ENCODE measurements around the gene ATP6AP1.

Gene ATP6AP1

DNA sequence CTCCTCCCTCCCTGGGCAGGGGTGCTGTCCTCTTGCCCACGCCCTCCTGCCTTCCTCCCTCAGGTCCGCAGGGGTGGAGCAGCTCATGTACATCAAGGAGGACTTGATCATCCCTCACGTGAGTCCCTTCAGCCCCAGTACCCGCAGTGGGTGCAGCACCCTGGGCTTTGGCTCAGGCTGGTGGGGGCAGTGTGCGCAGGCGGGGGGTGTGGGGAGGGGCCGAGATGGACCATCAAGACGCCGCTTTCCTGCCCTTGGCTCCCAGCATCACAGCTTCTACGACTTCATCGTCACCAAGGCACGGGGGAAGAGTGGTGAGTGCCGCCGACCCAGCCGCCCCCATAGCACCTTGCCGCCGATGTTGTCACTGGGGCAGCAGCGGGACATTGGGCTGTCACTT lies 21.1 kb downstream of the ATP6AP1 start:
- TF ChIP-seq ZNF514 (tag by site-specific recombination; IDR thresholded peaks at IDR 0.05) = no peak
- no peak for TF ChIP-seq ZNF571 (tag by site-specific recombination; IDR thresholded peaks at IDR 0.05)
- no peak for TF ChIP-seq ZNF555 (tag by site-specific recombination; conservative IDR thresholded peaks at IDR 0.05)
- TF ChIP-seq ZNF292 (tag by site-specific recombination; IDR thresholded peaks at IDR 0.05; ENCODE audit: borderline replicate concordance, low read depth) = no peak
- TF ChIP-seq GLIS1 (tag by site-specific recombination; IDR thresholded peaks at IDR 0.05) = no peak
- no peak for TF ChIP-seq ZNF488 (tag by site-specific recombination; IDR thresholded peaks at IDR 0.05)
- no peak for TF ChIP-seq ZNF416 (tag by site-specific recombination; IDR thresholded peaks at IDR 0.05)
- TF ChIP-seq ZNF791 (tag by site-specific recombination; IDR thresholded peaks at IDR 0.05) = no peak
- TF ChIP-seq, protein P1, sequence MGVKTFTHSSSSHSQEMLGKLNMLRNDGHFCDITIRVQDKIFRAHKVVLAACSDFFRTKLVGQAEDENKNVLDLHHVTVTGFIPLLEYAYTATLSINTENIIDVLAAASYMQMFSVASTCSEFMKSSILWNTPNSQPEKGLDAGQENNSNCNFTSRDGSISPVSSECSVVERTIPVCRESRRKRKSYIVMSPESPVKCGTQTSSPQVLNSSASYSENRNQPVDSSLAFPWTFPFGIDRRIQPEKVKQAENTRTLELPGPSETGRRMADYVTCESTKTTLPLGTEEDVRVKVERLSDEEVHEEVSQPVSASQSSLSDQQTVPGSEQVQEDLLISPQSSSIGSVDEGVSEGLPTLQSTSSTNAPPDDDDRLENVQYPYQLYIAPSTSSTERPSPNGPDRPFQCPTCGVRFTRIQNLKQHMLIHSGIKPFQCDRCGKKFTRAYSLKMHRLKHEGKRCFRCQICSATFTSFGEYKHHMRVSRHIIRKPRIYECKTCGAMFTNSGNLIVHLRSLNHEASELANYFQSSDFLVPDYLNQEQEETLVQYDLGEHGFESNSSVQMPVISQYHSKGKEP (tag by site-specific recombination; IDR thresholded peaks at IDR 0.05) = no peak
- no peak for TF ChIP-seq ZNF114 (tag by site-specific recombination; IDR thresholded peaks at IDR 0.05)
- no peak for TF ChIP-seq ZNF549 (tag by site-specific recombination; IDR thresholded peaks at IDR 0.05)
- no peak for TF ChIP-seq SETDB1 (IDR thresholded peaks at IDR 0.05; ENCODE audit: insufficient read length, low read length)
- TF ChIP-seq ZNF792 (tag by site-specific recombination; IDR thresholded peaks at IDR 0.05) = no peak
- no peak for TF ChIP-seq SP7 (tag by site-specific recombination; IDR thresholded peaks at IDR 0.05)
- TF ChIP-seq ZNF701 (tag by site-specific recombination; IDR thresholded peaks at IDR 0.05) = no peak
- TF ChIP-seq ZSCAN18 (tag by site-specific recombination; IDR thresholded peaks at IDR 0.05) = no peak
- no peak for TF ChIP-seq ZNF776 (tag by site-specific recombination; IDR thresholded peaks at IDR 0.05; ENCODE audit: borderline replicate concordance)
- Histone ChIP-seq H3K36me3 (ENCODE audit: control insufficient read depth in 2 of 2, insufficient read depth in 1 of 2, low read length in 2 of 2) (peaks cover 4 to 78% of the 10 kb centered on the region in 2 experiments; a peak in 2 of 3 replicates), H3K4me3 (ENCODE audit: low read depth, low read length) (no peak overlapping the region), H3K27ac (ENCODE audit: extremely low read depth, low read depth, low read length) (no peak overlapping the region), H3K9me3 (ENCODE audit: control insufficient read depth, insufficient read depth, low read depth, low read length) (no peaks in the 10 kb centered on the region), H3K4me1 (ENCODE audit: control insufficient read depth, insufficient read depth, low read length) (no peaks in the 10 kb centered on the region)
- ChIA-PET CTCF (no interaction called here), POLR2A (interaction anchor here (0.7 kb wide), 1 partner anchor 16 kb away, joined by 3 read pairs; no protein-coding TSS in a partner anchor)

DNA sequence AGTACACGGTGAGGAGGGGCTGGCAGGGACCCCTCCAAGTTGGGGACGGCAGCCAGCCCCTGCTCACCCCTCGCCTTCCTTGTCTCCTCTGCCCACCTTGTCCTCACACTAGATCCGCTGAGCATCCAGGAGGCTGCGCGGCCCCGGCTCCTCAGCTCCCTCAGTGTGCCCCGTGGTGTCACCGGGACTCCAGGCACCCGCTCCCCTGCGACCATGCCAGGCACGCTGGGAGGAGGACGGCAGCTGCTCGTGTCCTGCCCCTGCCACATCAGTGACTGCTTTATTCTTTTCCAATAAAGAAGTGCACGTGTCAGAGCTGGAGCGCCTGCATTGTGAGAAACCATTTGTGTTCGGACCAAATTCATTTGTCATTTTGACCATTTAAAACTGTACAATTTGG lies 21.8 kb downstream of the ATP6AP1 start:
- Histone ChIP-seq H3K4me1 (ENCODE audit: control insufficient read depth, insufficient read depth, low read length) (no peaks in the 10 kb centered on the region), H3K36me3 (ENCODE audit: control insufficient read depth in 2 of 2, insufficient read depth in 1 of 2, low read length in 2 of 2) (peaks cover 4 to 75% of the 10 kb centered on the region in 2 experiments; a peak in 2 of 3 replicates), H3K27ac (ENCODE audit: extremely low read depth, low read depth, low read length) (no peak overlapping the region), H3K4me3 (ENCODE audit: low read depth, low read length) (no peak overlapping the region), H3K9me3 (ENCODE audit: control insufficient read depth, insufficient read depth, low read depth, low read length) (no peaks in the 10 kb centered on the region)
- no peak for TF ChIP-seq ZNF394 (tag by site-specific recombination; IDR thresholded peaks at IDR 0.05; ENCODE audit: borderline replicate concordance)
- TF ChIP-seq IKZF3 (tag by site-specific recombination; IDR thresholded peaks at IDR 0.05) = no peak
- TF ChIP-seq ZBTB8A (tag by site-specific recombination; IDR thresholded peaks at IDR 0.05) = no peak
- POLR2A ChIA-PET = no interaction called here
- CTCF ChIA-PET = no interaction called here

DNA sequence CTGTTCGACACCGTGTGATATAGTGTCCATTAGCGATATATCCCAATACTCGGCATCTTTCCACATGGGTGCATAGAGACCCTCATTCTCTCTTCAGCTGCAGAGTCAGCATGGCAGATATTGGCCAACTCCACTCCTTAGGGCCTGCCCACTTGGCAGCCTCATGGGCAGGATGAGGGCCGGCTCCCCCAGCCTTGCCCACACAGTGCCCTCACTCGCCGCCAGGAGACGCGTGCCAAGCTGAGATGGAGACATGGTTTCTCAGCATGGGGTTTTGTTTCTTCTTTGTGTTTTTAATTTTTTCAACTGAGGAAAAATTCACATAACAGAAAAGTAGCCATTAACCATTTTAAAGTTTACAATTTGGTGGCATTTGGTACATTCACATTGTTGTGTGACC lies 24.3 kb downstream of the ATP6AP1 start:
- H3K27ac ChIP-seq (ENCODE audit: extremely low read depth, low read depth, low read length) = no peak overlapping the region
- H3K4me3 ChIP-seq (ENCODE audit: low read depth, low read length) = no peak overlapping the region
- POLR2A ChIA-PET = interaction anchor here (0.8 kb wide), 1 partner anchor 38 kb away, joined by 4 read pairs; the partner anchor contains the start of gene SLC10A3
- CTCF ChIA-PET = no interaction called here
- H3K9me3 ChIP-seq (ENCODE audit: control insufficient read depth, insufficient read depth, low read depth, low read length) = no peaks in the 10 kb centered on the region
- peaks cover 3 to 50% of the 10 kb centered on the region in 2 experiments; a peak in 2 of 3 replicates for H3K36me3 ChIP-seq (ENCODE audit: control insufficient read depth in 2 of 2, insufficient read depth in 1 of 2, low read length in 2 of 2)
- no peaks in the 10 kb centered on the region for H3K4me1 ChIP-seq (ENCODE audit: control insufficient read depth, insufficient read depth, low read length)
- TF ChIP-seq CTCF (tag by site-specific recombination; IDR thresholded peaks at IDR 0.05) (no peak), ZNF600 (tag by site-specific recombination; IDR thresholded peaks at IDR 0.05) (no peak), EGR2 (tag by site-specific recombination; IDR thresholded peaks at IDR 0.05; ENCODE audit: low read depth) (no peak), ZNF768 (tag by site-specific recombination; IDR thresholded peaks at IDR 0.05) (no peak), ZNF155 (tag by site-specific recombination; IDR thresholded peaks at IDR 0.05) (no peak), TCF7L2 (IDR thresholded peaks at IDR 0.05; ENCODE audit: borderline replicate concordance, low read depth, low read length) (no peak)
